NB4 (cell line): ENCODE data around the gene CLEC2L.

Experiments used
- DNase-seq: peaks from one replicate; pipeline ENCODE4 v3.0.0; 2010; ENCODE audit warnings: low read depth
- H3K4me3 ChIP-seq: one replicate; pipeline ENCODE4 v1.5.1; 2011; ENCODE audit warnings: mild to moderate bottlenecking, low read depth, low read length, moderate library complexity
- CTCF ChIP-seq: IDR thresholded peaks from one replicate; pipeline ENCODE4 v1.5.1; 2012; ENCODE audit warnings: low read depth, low read length
- MAX ChIP-seq: IDR thresholded peaks from 2 replicates; pipeline ENCODE4 v1.6.1; 2011; ENCODE audit warnings: low read depth, low read length
- MYC ChIP-seq: IDR thresholded peaks from 2 replicates; pipeline ENCODE4 v1.6.1; 2011; ENCODE audit warnings: low read depth, low read length
- POLR2A ChIP-seq: IDR thresholded peaks from 2 replicates; pipeline ENCODE4 v1.6.1; 2011; ENCODE audit warnings: mild to moderate bottlenecking; ENCODE audit not compliant: insufficient read length; ENCODE audit errors: extremely low read depth

The CLEC2L gene

GRCh38 chr7:139567647-139568345 is 44.3 kb downstream of the CLEC2L start:
- no peak for TF ChIP-seq CTCF
- no peak for TF ChIP-seq MYC
- TF ChIP-seq POLR2A: no peak
- TF ChIP-seq MAX: no peak
- DNase-seq: no peak
- no peak overlapping the region for H3K4me3 ChIP-seq

- DNase-seq: no peak
- TF ChIP-seq CTCF: no peak
- TF ChIP-seq POLR2A: no peak
- TF ChIP-seq MYC: no peak
- no peak for TF ChIP-seq MAX
- H3K4me3 ChIP-seq: no peak overlapping the region
Observed at GRCh38 chr7:139568346-139568675, 44.8 kb downstream of the CLEC2L start.

- DNase-seq: no peak
- TF ChIP-seq CTCF (no peak), MYC (no peak), POLR2A (no peak), MAX (no peak)
- H3K4me3 ChIP-seq: no peak overlapping the region
Observed at GRCh38 chr7:139568813-139569490, 45.5 kb downstream of the CLEC2L start.

- TF ChIP-seq MAX: no peak
- no peak for TF ChIP-seq MYC
- TF ChIP-seq POLR2A: no peak
- TF ChIP-seq CTCF: no peak
- H3K4me3 ChIP-seq: no peak overlapping the region
- no peak for DNase-seq
Observed at GRCh38 chr7:139570119-139570518, 46.6 kb downstream of the CLEC2L start.

- TF ChIP-seq MAX (no peak), MYC (no peak), POLR2A (no peak), CTCF (no peak)
- no peak overlapping the region for H3K4me3 ChIP-seq
- no peak for DNase-seq
Observed at GRCh38 chr7:139570626-139571025, 47.1 kb downstream of the CLEC2L start.

GRCh38 chr7:139571190-139571589 is 47.7 kb downstream of the CLEC2L start:
- H3K4me3 ChIP-seq: no peak overlapping the region
- TF ChIP-seq MAX (no peak), MYC (no peak), POLR2A (no peak), CTCF (no peak)
- no peak for DNase-seq
